Measurements from ENCODE around the gene TP53RK. TPM values are rescaled to one million over a fixed set of nuclear protein-coding genes. Genes with fewer than 3 reads are reported as not detected.
A peak's percentile ranks its signal among the peaks of the same experiment; 100 is the strongest.

The TP53RK gene
- total RNA-seq: 10 to 100 TPM; 11.1 to 24.2 (median 13.3) TPM
- polyA plus RNA-seq: 10 to 100 TPM in 1 of 3 donors, 1 to 10 TPM in 2; 6.9 to 11.2 (median 9.4) TPM
- long read RNA-seq, donor 1, transcript TP53RK-202 (2 exons, 3,515 nt): major isoform, 9 of 9 reads
- long read RNA-seq, donor 1, partial matches to known transcripts: 0 of 9 reads
- long read RNA-seq, donor 1, other reads (novel, unspliced or antisense): 0 of 9 reads
- long read RNA-seq, donor 2, transcript TP53RK-202 (2 exons, 3,515 nt): major isoform, 7 of 8 reads
- long read RNA-seq, donor 2, partial matches to known transcripts: 0 of 8 reads
- long read RNA-seq, donor 2, other reads (novel, unspliced or antisense): 0 of 8 reads

DNA sequence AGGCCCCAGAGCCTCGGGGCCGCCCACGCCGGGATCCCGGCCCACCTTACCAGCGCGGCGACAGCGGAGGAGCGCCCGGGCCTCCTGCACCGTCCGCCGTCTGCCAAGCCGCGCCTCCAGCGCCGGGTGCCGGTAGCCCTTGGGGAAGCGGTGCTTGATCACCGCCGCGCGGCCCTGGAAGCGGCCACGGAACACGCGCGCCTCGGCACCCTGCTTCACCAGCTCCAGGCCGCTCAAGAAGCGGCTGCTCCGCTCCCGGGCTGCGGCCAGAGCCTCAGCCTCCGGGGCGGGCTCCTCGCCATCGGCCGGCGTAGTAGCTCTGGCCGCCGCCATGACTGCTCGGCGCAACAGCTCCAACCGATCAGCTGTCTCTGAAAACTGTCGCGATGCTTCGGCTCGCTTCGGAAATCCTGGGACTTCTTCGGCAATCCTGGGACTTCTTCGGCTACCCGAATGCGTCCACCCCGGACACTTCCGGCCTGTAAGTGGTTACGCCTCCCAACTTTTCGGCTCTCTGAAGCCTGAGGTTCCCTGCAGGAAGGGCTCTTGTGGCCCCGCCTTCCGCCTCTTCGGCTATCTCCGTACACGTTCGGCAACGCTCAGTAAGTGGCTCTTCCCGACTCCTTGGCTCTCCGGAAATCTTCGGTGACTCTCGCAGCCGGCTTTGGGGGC, at the start of gene TP53RK:
TP53RK (minus strand) TSS at position 363 of the 672 bp plus-strand sequence; CDS start at position 333, 30 bp downstream.
- Histone ChIP-seq H3K4me3 (peak within 1 kb of the TSS; percentile 64 to 93 (median 84)), H3K4me1 (peaks cover 22 to 59% (median 42%) of the 10 kb centered on the region in 6 donors), H3K9me3 (no peaks in the 10 kb centered on the region), H3K27ac (peak within 1 kb of the TSS; percentile 77 to 94 (median 90)), H3K27me3 (replicated peaks in 1 of 7) (no peaks in the 10 kb centered on the region), H3K36me3 (peaks cover 0 to 29% (median 6%) of the 10 kb centered on the region in 6 donors)
- TF ChIP-seq CTCF (IDR thresholded peaks at IDR 0.05 in 8 of 11, conservative IDR thresholded peaks at IDR 0.05 in 3 of 11) (peak; percentile 42 to 80 (median 50)), POLR2AphosphoS5 (IDR thresholded peaks at IDR 0.05) (peak; percentile 90 to 94 (median 90)), POLR2A (IDR thresholded peaks at IDR 0.05) (peak in 2 of 3 donors; percentile 16 to 42)
- 0 to 1% (median 0%) methylated on average over 34 to 71 of the region's 71 CpGs for WGBS, 5 donors
- intact Hi-C loops (cut with DNase I; ENCODE audit: low total_unique reads): no loop called here
- DNase-seq: peak; percentile 99

DNA sequence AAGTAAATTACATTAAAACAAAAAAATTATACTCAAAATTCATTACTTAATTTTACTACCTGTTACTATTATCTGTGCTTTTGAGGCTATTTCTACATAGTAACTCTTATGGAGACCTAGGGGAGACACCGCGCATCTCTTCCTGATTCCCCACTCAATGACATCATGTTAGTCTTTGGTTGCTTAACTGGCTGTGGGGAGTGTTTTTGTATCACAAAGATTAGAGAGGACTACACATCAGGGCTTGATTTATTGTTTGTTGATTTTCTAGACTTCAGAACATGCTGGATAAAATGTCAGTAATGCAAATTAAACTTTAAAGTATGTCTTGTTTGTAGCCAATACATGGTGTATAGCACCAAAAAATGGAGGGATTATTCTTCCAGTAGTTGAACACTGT, 46.2 kb upstream of the TP53RK start:
- Histone ChIP-seq H3K36me3 (no peaks in the 10 kb centered on the region), H3K4me1 (no peaks in the 10 kb centered on the region), H3K4me3 (no peak overlapping the region), H3K9me3 (peaks cover 0 to 5% (median 2%) of the 10 kb centered on the region in 8 donors), H3K27ac (no peak overlapping the region), H3K27me3 (replicated peaks in 1 of 7) (peaks cover 0 to 30% (median 0%) of the 10 kb centered on the region in 7 donors)
- intact Hi-C loops (cut with DNase I; ENCODE audit: low total_unique reads): no loop called here
- TF ChIP-seq POLR2A (IDR thresholded peaks at IDR 0.05): no peak
- no peak for TF ChIP-seq CTCF (IDR thresholded peaks at IDR 0.05 in 8 of 11, conservative IDR thresholded peaks at IDR 0.05 in 3 of 11)
- TF ChIP-seq POLR2AphosphoS5 (IDR thresholded peaks at IDR 0.05): no peak
- WGBS, 5 donors: 92 to 98% (median 95%) methylated on average over 2 of the region's 2 CpGs
- DNase-seq: no peak

GRCh38 chr20:46731770-46732169, 42.5 kb upstream of the TP53RK start:
- TF ChIP-seq POLR2A (IDR thresholded peaks at IDR 0.05) (no peak), CTCF (IDR thresholded peaks at IDR 0.05 in 8 of 11, conservative IDR thresholded peaks at IDR 0.05 in 3 of 11) (no peak), POLR2AphosphoS5 (IDR thresholded peaks at IDR 0.05) (no peak)
- H3K4me3 ChIP-seq: no peak overlapping the region
- intact Hi-C loops (cut with DNase I; ENCODE audit: low total_unique reads): no loop called here

More at GRCh38 chr20:46731770-46732169, 42.5 kb upstream of the TP53RK start:
- Histone ChIP-seq H3K36me3 (no peaks in the 10 kb centered on the region), H3K9me3 (no peaks in the 10 kb centered on the region), H3K27me3 (replicated peaks in 1 of 7) (peaks cover 0 to 17% (median 0%) of the 10 kb centered on the region in 7 donors), H3K27ac (no peak overlapping the region), H3K4me1 (no peaks in the 10 kb centered on the region)
- WGBS, 5 donors: 79 to 85% (median 81%) methylated on average over 4 of the region's 4 CpGs
- no peak for DNase-seq

All from spleen (tissue), 13 donors.